ENCODE results near the gene CYP19A1.

CYP19A1 gene

GRCh38 chr15:51332206-51333147 lies 5.9 kb downstream of the CYP19A1 start:
- DNase-seq (ENCODE audit: low spot score), result no peak
- no peak for TF ChIP-seq CTCF (IDR thresholded peaks at IDR 0.05; ENCODE audit: borderline replicate concordance, control extremely low read depth, extremely low read depth, insufficient read depth, missing control alignments)
- in situ Hi-C loops (cut with MboI; ENCODE audit: low sequenced_read_pairs, unreplicated experiment), result no loop called here

- no peak for TF ChIP-seq CTCF (IDR thresholded peaks at IDR 0.05; ENCODE audit: borderline replicate concordance, control extremely low read depth, extremely low read depth, insufficient read depth, missing control alignments)
- no peak for DNase-seq (ENCODE audit: low spot score)
- in situ Hi-C loops (cut with MboI; ENCODE audit: low sequenced_read_pairs, unreplicated experiment), result no loop called here
Observed at GRCh38 chr15:51331141-51331540, 7.3 kb downstream of the CYP19A1 start.

- in situ Hi-C loops (cut with MboI; ENCODE audit: low sequenced_read_pairs, unreplicated experiment), result no loop called here
- TF ChIP-seq CTCF (IDR thresholded peaks at IDR 0.05; ENCODE audit: borderline replicate concordance, control extremely low read depth, extremely low read depth, insufficient read depth, missing control alignments), result no peak
- DNase-seq (ENCODE audit: low spot score), result no peak
Observed at GRCh38 chr15:51328926-51329325, 9.5 kb downstream of the CYP19A1 start.

GRCh38 chr15:51327081-51327480 lies 11.3 kb downstream of the CYP19A1 start:
- in situ Hi-C loops (cut with MboI; ENCODE audit: low sequenced_read_pairs, unreplicated experiment), result no loop called here
- no peak for TF ChIP-seq CTCF (IDR thresholded peaks at IDR 0.05; ENCODE audit: borderline replicate concordance, control extremely low read depth, extremely low read depth, insufficient read depth, missing control alignments)
- DNase-seq (ENCODE audit: low spot score), result no peak

DNA sequence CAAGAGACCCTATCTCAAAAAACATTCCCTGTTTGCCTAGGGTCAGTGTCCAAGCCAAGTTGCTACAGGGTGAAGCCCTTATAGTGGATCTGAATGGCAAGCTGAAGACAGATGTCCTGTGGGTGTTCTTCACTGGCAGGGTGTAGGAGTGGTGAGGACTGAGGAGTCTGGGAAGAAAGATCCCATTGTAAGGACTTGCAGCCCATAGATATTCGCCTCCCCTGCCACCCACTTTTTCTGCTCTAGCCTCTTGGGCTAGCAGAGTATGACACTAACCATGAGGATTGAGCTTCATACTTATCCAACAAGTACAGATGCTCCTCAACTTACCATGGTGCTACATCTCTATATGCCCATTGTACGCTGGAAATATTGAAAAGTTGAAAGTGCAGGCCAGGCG lies 13.2 kb downstream of the CYP19A1 start:
- in situ Hi-C loops (cut with MboI; ENCODE audit: low sequenced_read_pairs, unreplicated experiment), result no loop called here
- DNase-seq (ENCODE audit: low spot score), result no peak
- TF ChIP-seq CTCF (IDR thresholded peaks at IDR 0.05; ENCODE audit: borderline replicate concordance, control extremely low read depth, extremely low read depth, insufficient read depth, missing control alignments), result no peak

DNA sequence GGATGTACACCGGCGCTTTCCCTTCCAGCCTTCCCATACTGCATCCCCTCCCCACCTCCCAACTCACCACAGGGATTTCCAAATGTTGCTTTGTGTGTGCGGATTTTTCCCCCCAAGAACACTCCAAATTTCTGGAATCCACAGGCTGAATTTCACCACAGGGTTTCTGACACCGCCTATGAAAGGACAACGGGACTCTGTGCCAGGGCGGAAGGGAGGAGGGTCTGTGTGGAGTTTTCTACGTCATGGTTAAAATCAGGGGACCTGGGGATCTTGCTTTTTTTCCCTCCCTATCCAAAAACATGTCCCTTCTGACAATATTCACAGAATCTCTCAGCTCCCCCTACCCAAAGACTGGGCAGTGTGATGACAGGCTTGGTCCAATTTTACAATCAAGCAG lies 14.6 kb downstream of the CYP19A1 start:
- DNase-seq (ENCODE audit: low spot score), result no peak
- no peak for TF ChIP-seq CTCF (IDR thresholded peaks at IDR 0.05; ENCODE audit: borderline replicate concordance, control extremely low read depth, extremely low read depth, insufficient read depth, missing control alignments)
- in situ Hi-C loops (cut with MboI; ENCODE audit: low sequenced_read_pairs, unreplicated experiment), result no loop called here

All from GM13976 (cell line).